ENCODE measurements around the gene LCAT.

- TF ChIP-seq CTCF (IDR thresholded peaks at IDR 0.05) = no peak
- TF ChIP-seq POLR2A (IDR thresholded peaks at IDR 0.05) = no peak
- TF ChIP-seq EP300 (IDR thresholded peaks at IDR 0.05) = no peak
These were observed 19.6 kb downstream of the LCAT start for GRCh38 chr16:67924140-67924906.
